Tibial nerve (tissue), 4 donors: ENCODE results near the gene NBEA. TPM values are rescaled to one million over a fixed set of nuclear protein-coding genes. Genes with fewer than 3 reads are reported as not detected.

Source experiments
- DNase-seq, 2 donors: peaks; one replicate each; pipeline ENCODE4 v3.0.0-alpha.2; 2019; ENCODE audit warnings: low spot score in 2 of 2
- H3K27ac ChIP-seq, 4 donors: fragments of 200-600 bp; sonication (generic) in 3 of 4; one replicate each; pipeline ENCODE4 v1.5.1; 2017 to 2019; ENCODE audit warnings: mild to moderate bottlenecking in 1 of 4
- H3K27me3 ChIP-seq, 2 donors: fragments of 200-600 bp; sonication (generic) in 1 of 2; one replicate each; pipeline versions ENCODE4 v1.5.1 to v1.6.0; 2017 to 2019
- H3K36me3 ChIP-seq, 3 donors: fragments of 200-600 bp; sonication (generic); one replicate each; pipeline ENCODE4 v1.5.1; 2018 to 2019
- H3K4me1 ChIP-seq, 4 donors: fragments of 200-600 bp; sonication (generic) in 3 of 4; one replicate each; pipeline ENCODE4 v1.5.1; 2017 to 2019
- H3K4me3 ChIP-seq, 4 donors: fragments of 200-600 bp; sonication (generic) in 3 of 4; one replicate each; pipeline ENCODE4 v1.5.1; 2017 to 2019; ENCODE audit warnings: mild to moderate bottlenecking in 1 of 4, moderate library complexity in 1 of 4
- H3K9me3 ChIP-seq, 4 donors: fragments of 200-600 bp; sonication (generic) in 3 of 4; one replicate each; pipeline ENCODE4 v1.5.1; 2017 to 2019
- EP300 ChIP-seq, 2 donors: sonication (generic); formaldehyde crosslinking; IDR thresholded peaks; one replicate each; pipeline ENCODE4 v1.6.1; 2017; ENCODE audit warnings: antibody characterized with exemption in 2 of 2, mild to moderate bottlenecking in 1 of 2
- POLR2A ChIP-seq, 2 donors: fragments of 450-650 bp; IDR thresholded peaks; one replicate each; pipeline ENCODE4 v1.6.1; 2017; ENCODE audit warnings: antibody characterized with exemption in 2 of 2, mild to moderate bottlenecking in 2 of 2, moderate library complexity in 2 of 2
- WGBS, 2 donors: methylation state at CpG; one replicate each; pipeline ENCODE4 v1.1.5; 2018; 5-methylcytosine and 5-hydroxymethylcytosine counted together
- total RNA-seq, 4 donors: library from RNA; depleted of rRNA; stranded (reverse); fragments of >200 nt; gene quantifications; one replicate each; pipeline ENCODE4 v1.1.0, GENCODE V29; 2016
- TF ChIP-seq, protein P1 (sequence below), 5 experiments: fragments of 200-600 bp in 3 of 5; fragments of 450-650 bp in 2 of 5; sonication (generic) in 3 of 5; IDR thresholded peaks; one replicate each; pipeline ENCODE4 v1.5.1; 2016 to 2019; ENCODE audit warnings: antibody characterized with exemption in 5 of 5, mild to moderate bottlenecking in 3 of 5, moderate library complexity in 2 of 5

Gene NBEA
- total RNA-seq, 4 donors from 2014 or later: 9.0 to 11.9 (median 10.5) TPM

DNA sequence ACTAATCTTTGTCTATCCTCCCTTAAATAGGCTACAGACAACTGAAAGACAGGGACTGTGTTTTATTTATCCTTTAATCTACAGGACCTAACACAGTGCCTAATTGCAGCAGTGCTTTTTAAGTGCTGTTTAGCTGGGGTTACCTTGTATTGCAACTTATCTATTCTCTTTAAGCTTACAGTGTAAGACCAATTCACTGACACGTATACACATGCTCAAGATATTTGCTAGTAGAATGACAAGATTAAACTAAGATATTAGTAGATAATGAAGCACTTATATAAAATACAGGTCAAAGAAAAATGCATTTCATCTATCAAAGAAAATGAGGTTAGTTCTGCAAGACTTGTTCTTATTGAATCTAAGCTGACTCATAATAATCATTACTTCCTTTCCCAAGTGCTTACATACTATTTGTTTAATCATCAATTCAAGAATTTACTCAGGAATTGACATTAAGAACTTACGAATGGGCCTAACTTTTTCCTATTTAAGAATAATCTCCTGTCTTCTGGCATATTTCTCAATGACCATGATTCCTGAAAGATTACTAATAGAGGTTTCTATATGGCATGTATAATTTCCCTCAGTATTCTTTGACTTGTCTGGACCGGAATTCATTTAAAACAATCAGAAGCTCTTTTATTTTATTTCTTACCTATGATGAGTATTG, 610.2 kb downstream of the NBEA start:
- TF ChIP-seq, protein P1, sequence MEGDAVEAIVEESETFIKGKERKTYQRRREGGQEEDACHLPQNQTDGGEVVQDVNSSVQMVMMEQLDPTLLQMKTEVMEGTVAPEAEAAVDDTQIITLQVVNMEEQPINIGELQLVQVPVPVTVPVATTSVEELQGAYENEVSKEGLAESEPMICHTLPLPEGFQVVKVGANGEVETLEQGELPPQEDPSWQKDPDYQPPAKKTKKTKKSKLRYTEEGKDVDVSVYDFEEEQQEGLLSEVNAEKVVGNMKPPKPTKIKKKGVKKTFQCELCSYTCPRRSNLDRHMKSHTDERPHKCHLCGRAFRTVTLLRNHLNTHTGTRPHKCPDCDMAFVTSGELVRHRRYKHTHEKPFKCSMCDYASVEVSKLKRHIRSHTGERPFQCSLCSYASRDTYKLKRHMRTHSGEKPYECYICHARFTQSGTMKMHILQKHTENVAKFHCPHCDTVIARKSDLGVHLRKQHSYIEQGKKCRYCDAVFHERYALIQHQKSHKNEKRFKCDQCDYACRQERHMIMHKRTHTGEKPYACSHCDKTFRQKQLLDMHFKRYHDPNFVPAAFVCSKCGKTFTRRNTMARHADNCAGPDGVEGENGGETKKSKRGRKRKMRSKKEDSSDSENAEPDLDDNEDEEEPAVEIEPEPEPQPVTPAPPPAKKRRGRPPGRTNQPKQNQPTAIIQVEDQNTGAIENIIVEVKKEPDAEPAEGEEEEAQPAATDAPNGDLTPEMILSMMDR (IDR thresholded peaks at IDR 0.05): no peak
- TF ChIP-seq EP300 (IDR thresholded peaks at IDR 0.05) (no peak), POLR2A (IDR thresholded peaks at IDR 0.05) (no peak)
- Histone ChIP-seq H3K4me1 (no peaks in the 10 kb centered on the region), H3K36me3 (no peaks in the 10 kb centered on the region), H3K27me3 (no peaks in the 10 kb centered on the region), H3K9me3 (no peaks in the 10 kb centered on the region), H3K4me3 (no peak overlapping the region), H3K27ac (no peak overlapping the region)
- 65 to 92% methylated on average over 3 of the region's 3 CpGs for whole genome bisulfite sequencing, 2 donors
- no peak for DNase-seq

DNA sequence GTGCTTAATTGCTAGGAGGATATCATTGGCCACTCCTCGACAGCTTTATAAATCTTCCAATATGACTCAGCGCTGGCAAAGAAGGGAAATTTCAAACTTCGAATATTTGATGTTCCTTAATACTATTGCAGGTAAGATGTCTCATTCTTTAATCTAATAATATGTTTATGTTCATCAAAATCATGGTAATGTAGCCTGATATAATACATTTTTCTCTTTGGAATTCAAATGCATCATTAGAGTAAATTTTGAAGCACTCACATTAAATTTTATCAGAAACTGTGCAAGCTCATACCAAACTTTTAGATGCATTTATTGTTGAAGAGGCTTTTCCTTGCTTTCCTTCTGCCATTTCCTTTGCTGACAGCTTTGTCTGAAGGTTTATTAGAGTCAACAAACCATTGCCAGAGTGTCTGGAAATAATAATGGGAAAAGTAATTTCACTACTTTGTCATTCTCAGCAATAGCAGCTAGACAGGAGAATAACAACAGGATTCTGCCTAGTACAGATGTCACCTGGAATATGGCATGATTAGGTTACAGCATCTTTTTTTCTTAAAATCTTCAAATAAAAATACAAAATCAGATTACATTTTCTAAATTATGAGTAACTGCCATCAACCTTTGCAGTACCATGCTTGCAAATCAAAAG, 613.0 kb downstream of the NBEA start:
- H3K27me3 ChIP-seq: no peaks in the 10 kb centered on the region
- TF ChIP-seq, protein P1 (IDR thresholded peaks at IDR 0.05): no peak
- TF ChIP-seq POLR2A (IDR thresholded peaks at IDR 0.05) (no peak), EP300 (IDR thresholded peaks at IDR 0.05) (no peak)
- H3K4me3 ChIP-seq: no peak overlapping the region
- H3K9me3 ChIP-seq: no peaks in the 10 kb centered on the region
- no peak overlapping the region for H3K27ac ChIP-seq
- 79 to 86% methylated on average over 3 of the region's 3 CpGs for WGBS, 2 donors
- H3K4me1 ChIP-seq: no peaks in the 10 kb centered on the region
- H3K36me3 ChIP-seq: no peaks in the 10 kb centered on the region
- DNase-seq: no peak

DNA sequence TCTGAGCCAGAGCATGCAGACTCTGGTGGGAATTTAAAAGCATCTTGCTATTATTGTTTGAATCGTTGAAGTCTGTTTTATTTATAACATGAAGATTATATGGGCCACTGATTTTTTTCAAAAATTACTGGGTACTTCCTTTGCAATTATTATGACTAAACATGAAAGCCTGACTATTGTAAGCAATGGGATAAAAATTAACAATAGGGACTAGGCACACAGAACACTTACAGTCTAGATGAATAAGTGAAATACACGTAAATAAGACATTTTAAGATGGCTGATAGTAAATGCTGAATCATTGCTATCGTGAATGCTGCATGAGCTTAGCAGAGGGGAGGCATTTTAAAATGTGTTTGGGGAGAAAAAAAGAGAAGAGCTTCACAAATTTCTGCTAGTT, 615.4 kb downstream of the NBEA start:
- TF ChIP-seq EP300 (IDR thresholded peaks at IDR 0.05): no peak
- TF ChIP-seq, protein P1 (IDR thresholded peaks at IDR 0.05): no peak
- TF ChIP-seq POLR2A (IDR thresholded peaks at IDR 0.05): no peak
- Histone ChIP-seq H3K9me3 (no peaks in the 10 kb centered on the region), H3K4me3 (no peak overlapping the region), H3K36me3 (no peaks in the 10 kb centered on the region), H3K27me3 (no peaks in the 10 kb centered on the region), H3K27ac (no peak overlapping the region), H3K4me1 (no peaks in the 10 kb centered on the region)
- DNase-seq: no peak
- WGBS, 2 donors: 72 to 75% methylated on average over 3 of the region's 3 CpGs

DNA sequence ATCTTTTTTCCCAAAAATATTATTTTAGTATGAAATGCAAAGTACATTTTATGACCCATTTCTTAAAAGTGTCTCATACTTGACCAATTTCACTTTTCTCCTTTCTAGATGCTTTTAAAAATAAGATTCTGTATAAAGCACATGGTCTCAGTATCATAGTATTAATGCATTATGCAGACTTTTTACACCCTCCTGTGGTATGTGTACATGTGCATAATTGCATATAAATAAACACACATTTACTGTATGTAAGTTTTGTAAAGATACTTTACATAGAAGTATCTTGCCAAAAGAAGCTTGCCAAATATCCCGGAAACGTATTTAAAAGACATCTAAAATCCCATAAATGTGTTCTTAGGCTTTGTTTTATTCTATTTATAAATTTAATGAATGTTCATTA, 619.5 kb downstream of the NBEA start:
- Histone ChIP-seq H3K9me3 (no peaks in the 10 kb centered on the region), H3K4me1 (no peaks in the 10 kb centered on the region), H3K27me3 (no peaks in the 10 kb centered on the region), H3K4me3 (no peak overlapping the region), H3K27ac (no peak overlapping the region), H3K36me3 (no peaks in the 10 kb centered on the region)
- 84 to 86% methylated on average over 2 of the region's 2 CpGs for WGBS, 2 donors
- TF ChIP-seq EP300 (IDR thresholded peaks at IDR 0.05): no peak
- TF ChIP-seq POLR2A (IDR thresholded peaks at IDR 0.05): no peak
- TF ChIP-seq, protein P1 (IDR thresholded peaks at IDR 0.05): no peak
- no peak for DNase-seq

GRCh38 chr13:35565273-35565672, 623.2 kb downstream of the NBEA start:
- Histone ChIP-seq H3K27ac (no peak overlapping the region), H3K9me3 (no peaks in the 10 kb centered on the region), H3K4me3 (no peak overlapping the region), H3K4me1 (no peaks in the 10 kb centered on the region), H3K36me3 (peaks cover 0 to 7% (median 0%) of the 10 kb centered on the region in 3 donors), H3K27me3 (no peaks in the 10 kb centered on the region)
- 95% methylated on average over 1 of the region's 1 CpG for WGBS, 2 donors
- DNase-seq: no peak
- TF ChIP-seq EP300 (IDR thresholded peaks at IDR 0.05) (no peak), POLR2A (IDR thresholded peaks at IDR 0.05) (no peak)
- TF ChIP-seq, protein P1 (IDR thresholded peaks at IDR 0.05): no peak
